ENCODE data around the gene DPYSL3. TPM values are rescaled to one million over a fixed set of nuclear protein-coding genes. Genes with fewer than 3 reads are reported as not detected.

DPYSL3 gene
- polyA plus RNA-seq, 1 donor (not counting 4 experiments of a cell fraction or from before 2014, with no cell fraction given) = 4.8 TPM

- dilution Hi-C loops (cut with MboI; ENCODE audit: extremely low pct_ligation_motif_present, low sequenced_read_pairs) = no loop called here
- H3K4me2 ChIP-seq (ENCODE audit: control insufficient read depth, extremely low read depth, insufficient read depth, low read depth, low read length) = no peak overlapping the region
- H3K4me1 ChIP-seq (ENCODE audit: control insufficient read depth, extremely low read depth, insufficient read depth, low read length) = peaks cover 6% of the 10 kb centered on the region
- no peaks in the 10 kb centered on the region for H3K79me2 ChIP-seq (ENCODE audit: control insufficient read depth, insufficient read depth, low read length)
- no peaks in the 10 kb centered on the region for H3K9me3 ChIP-seq (ENCODE audit: control insufficient read depth, low read depth, low read length)
- no peaks in the 10 kb centered on the region for H3K27me3 ChIP-seq (ENCODE audit: control insufficient read depth, extremely low read depth, insufficient read depth, low read length)
- H3K9me1 ChIP-seq (ENCODE audit: control insufficient read depth, extremely low read depth, insufficient read depth, low read length) = no peaks in the 10 kb centered on the region
- DNase-seq (ENCODE audit: low read depth, low spot score) (no peak), FAIRE-seq (no peak)
- no peak for TF ChIP-seq CTCF (optimal IDR thresholded peaks at IDR 0.05 in 1 of 3, IDR thresholded peaks at IDR 0.05 in 1 of 3, conservative IDR thresholded peaks at IDR 0.05 in 1 of 3; ENCODE audit: extremely low read depth in 1 of 3, insufficient read depth in 2 of 3, low read length in 3 of 3)
- TF ChIP-seq EZH2 (IDR thresholded peaks at IDR 0.05; ENCODE audit: low read length) = no peak
- H4K20me1 ChIP-seq (ENCODE audit: control insufficient read depth, extremely low read depth, insufficient read depth, low read length) = no peaks in the 10 kb centered on the region
- H3K9ac ChIP-seq (ENCODE audit: control insufficient read depth, extremely low read depth, insufficient read depth, low read length) = no peak overlapping the region
- H3K36me3 ChIP-seq (ENCODE audit: control insufficient read depth in 2 of 2, extremely low read depth in 1 of 2, insufficient read depth in 2 of 2, low read length in 2 of 2) = no peaks in the 10 kb centered on the region
- H3K4me3 ChIP-seq (ENCODE audit: control insufficient read depth in 2 of 3, extremely low read depth in 1 of 3, insufficient read depth in 2 of 3, low read depth in 1 of 3, low read length in 3 of 3) = no peak overlapping the region
- H3K27ac ChIP-seq (ENCODE audit: control insufficient read depth, insufficient read depth, low read length) = no peak overlapping the region
- no peak overlapping the region for H2AFZ ChIP-seq (ENCODE audit: control insufficient read depth, low read length)
Measured at GRCh38 chr5:147551677-147552076, 41.8 kb upstream of the DPYSL3 start.

GRCh38 chr5:147547730-147548129 is 37.9 kb upstream of the DPYSL3 start:
- H3K36me3 ChIP-seq (ENCODE audit: control insufficient read depth in 2 of 2, extremely low read depth in 1 of 2, insufficient read depth in 2 of 2, low read length in 2 of 2) = no peaks in the 10 kb centered on the region
- no peak overlapping the region for H2AFZ ChIP-seq (ENCODE audit: control insufficient read depth, low read length)
- no peak overlapping the region for H3K4me2 ChIP-seq (ENCODE audit: control insufficient read depth, extremely low read depth, insufficient read depth, low read depth, low read length)
- H3K9ac ChIP-seq (ENCODE audit: control insufficient read depth, extremely low read depth, insufficient read depth, low read length) = no peak overlapping the region
- TF ChIP-seq CTCF (optimal IDR thresholded peaks at IDR 0.05 in 1 of 3, IDR thresholded peaks at IDR 0.05 in 1 of 3, conservative IDR thresholded peaks at IDR 0.05 in 1 of 3; ENCODE audit: extremely low read depth in 1 of 3, insufficient read depth in 2 of 3, low read length in 3 of 3) = no peak
- no peak for TF ChIP-seq EZH2 (IDR thresholded peaks at IDR 0.05; ENCODE audit: low read length)
- FAIRE-seq (no peak), DNase-seq (ENCODE audit: low read depth, low spot score) (no peak)
- no peak overlapping the region for H3K4me3 ChIP-seq (ENCODE audit: control insufficient read depth in 2 of 3, extremely low read depth in 1 of 3, insufficient read depth in 2 of 3, low read depth in 1 of 3, low read length in 3 of 3)
- no peaks in the 10 kb centered on the region for H3K79me2 ChIP-seq (ENCODE audit: control insufficient read depth, insufficient read depth, low read length)
- no peaks in the 10 kb centered on the region for H3K4me1 ChIP-seq (ENCODE audit: control insufficient read depth, extremely low read depth, insufficient read depth, low read length)
- H3K9me3 ChIP-seq (ENCODE audit: control insufficient read depth, low read depth, low read length) = no peaks in the 10 kb centered on the region
- H3K27ac ChIP-seq (ENCODE audit: control insufficient read depth, insufficient read depth, low read length) = no peak overlapping the region
- no peaks in the 10 kb centered on the region for H4K20me1 ChIP-seq (ENCODE audit: control insufficient read depth, extremely low read depth, insufficient read depth, low read length)
- no peaks in the 10 kb centered on the region for H3K27me3 ChIP-seq (ENCODE audit: control insufficient read depth, extremely low read depth, insufficient read depth, low read length)
- dilution Hi-C loops (cut with MboI; ENCODE audit: extremely low pct_ligation_motif_present, low sequenced_read_pairs) = no loop called here
- no peaks in the 10 kb centered on the region for H3K9me1 ChIP-seq (ENCODE audit: control insufficient read depth, extremely low read depth, insufficient read depth, low read length)
